Measurements from ENCODE around the gene HRH2.

The HRH2 gene

GRCh38 chr5:175693741-175694140 is 35.9 kb downstream of the HRH2 start:
- no peak for FAIRE-seq

GRCh38 chr5:175694371-175695160 is 36.7 kb downstream of the HRH2 start:
- FAIRE-seq: no peak

- no peak for FAIRE-seq
Observed at GRCh38 chr5:175695161-175696126, 37.6 kb downstream of the HRH2 start.

- FAIRE-seq: no peak
Observed at GRCh38 chr5:175696139-175696854, 38.4 kb downstream of the HRH2 start.

- no peak for FAIRE-seq
Observed at GRCh38 chr5:175696855-175697198, 39.0 kb downstream of the HRH2 start.

GRCh38 chr5:175697846-175698245 is 40.0 kb downstream of the HRH2 start:
- FAIRE-seq: no peak

- FAIRE-seq: no peak
Observed at GRCh38 chr5:175698401-175699115, 40.7 kb downstream of the HRH2 start.

GRCh38 chr5:175700991-175701390 is 43.1 kb downstream of the HRH2 start:
- FAIRE-seq: no peak

GRCh38 chr5:175701797-175702196 is 43.9 kb downstream of the HRH2 start:
- FAIRE-seq: no peak

GRCh38 chr5:175706499-175706898 is 48.6 kb downstream of the HRH2 start:
- FAIRE-seq: no peak

- no peak for FAIRE-seq
Observed at GRCh38 chr5:175707751-175708375, 50.0 kb downstream of the HRH2 start.

- no peak for FAIRE-seq
Observed at GRCh38 chr5:175709276-175709781, 51.5 kb downstream of the HRH2 start.

GRCh38 chr5:175710326-175710725 is 52.5 kb downstream of the HRH2 start:
- no peak for FAIRE-seq

GRCh38 chr5:175711031-175711430 is 53.2 kb downstream of the HRH2 start:
- FAIRE-seq: no peak

GRCh38 chr5:175711472-175712312 is 53.8 kb downstream of the HRH2 start:
- no peak for FAIRE-seq

- no peak for FAIRE-seq
Observed at GRCh38 chr5:175712313-175712680, 54.4 kb downstream of the HRH2 start.

GRCh38 chr5:175712681-175713085 is 54.8 kb downstream of the HRH2 start:
- FAIRE-seq: no peak

GRCh38 chr5:175713930-175714329 is 56.1 kb downstream of the HRH2 start:
- FAIRE-seq: no peak

GRCh38 chr5:175714479-175715085 is 56.7 kb downstream of the HRH2 start:
- no peak for FAIRE-seq

All from islet of Langerhans (tissue), 1 donor.